Measurements from ENCODE around the gene GRAMD1A.

DNA sequence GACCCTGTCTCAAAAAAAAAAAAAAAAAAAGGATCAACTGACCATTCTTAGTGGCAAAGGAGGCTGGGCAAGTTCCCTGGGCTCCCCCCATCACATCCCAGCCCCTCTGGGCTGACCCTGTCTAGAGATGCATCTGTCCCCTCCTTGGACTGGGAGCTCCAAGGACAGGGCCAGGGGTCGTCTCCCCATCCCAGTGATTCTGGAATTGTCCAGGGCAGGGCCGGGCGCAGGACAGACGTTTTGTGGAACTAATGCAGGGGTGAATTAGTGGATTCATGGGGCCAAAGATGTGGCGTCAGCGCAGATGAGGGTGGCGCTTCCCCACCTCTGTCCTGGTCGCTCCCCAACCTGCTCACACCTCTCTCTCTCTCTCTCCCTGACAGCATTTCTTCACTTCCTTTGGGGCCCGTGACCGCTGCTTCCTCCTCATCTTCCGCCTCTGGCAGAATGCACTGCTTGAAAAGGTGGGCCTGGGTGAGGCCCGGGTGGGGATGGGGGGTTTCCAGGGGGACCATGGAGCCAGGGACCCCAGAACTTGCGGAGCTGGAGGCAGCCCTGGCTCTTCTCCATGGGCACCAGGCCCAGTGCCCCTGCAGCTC lies 11.1 kb downstream of the GRAMD1A start:
- no peak for TF ChIP-seq EZH2 (IDR thresholded peaks at IDR 0.05; ENCODE audit: insufficient read depth, low read length)
- TF ChIP-seq, protein P1, sequence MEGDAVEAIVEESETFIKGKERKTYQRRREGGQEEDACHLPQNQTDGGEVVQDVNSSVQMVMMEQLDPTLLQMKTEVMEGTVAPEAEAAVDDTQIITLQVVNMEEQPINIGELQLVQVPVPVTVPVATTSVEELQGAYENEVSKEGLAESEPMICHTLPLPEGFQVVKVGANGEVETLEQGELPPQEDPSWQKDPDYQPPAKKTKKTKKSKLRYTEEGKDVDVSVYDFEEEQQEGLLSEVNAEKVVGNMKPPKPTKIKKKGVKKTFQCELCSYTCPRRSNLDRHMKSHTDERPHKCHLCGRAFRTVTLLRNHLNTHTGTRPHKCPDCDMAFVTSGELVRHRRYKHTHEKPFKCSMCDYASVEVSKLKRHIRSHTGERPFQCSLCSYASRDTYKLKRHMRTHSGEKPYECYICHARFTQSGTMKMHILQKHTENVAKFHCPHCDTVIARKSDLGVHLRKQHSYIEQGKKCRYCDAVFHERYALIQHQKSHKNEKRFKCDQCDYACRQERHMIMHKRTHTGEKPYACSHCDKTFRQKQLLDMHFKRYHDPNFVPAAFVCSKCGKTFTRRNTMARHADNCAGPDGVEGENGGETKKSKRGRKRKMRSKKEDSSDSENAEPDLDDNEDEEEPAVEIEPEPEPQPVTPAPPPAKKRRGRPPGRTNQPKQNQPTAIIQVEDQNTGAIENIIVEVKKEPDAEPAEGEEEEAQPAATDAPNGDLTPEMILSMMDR (IDR thresholded peaks at IDR 0.05; ENCODE audit: insufficient read depth, low read depth, low read length): no peak

Measured in astrocyte (in vitro differentiated cells and primary cell).